H1 (cell line): Measurements from ENCODE around the gene PHACTR1. TPM values are rescaled to one million over a fixed set of nuclear protein-coding genes. Genes with fewer than 3 reads are reported as not detected.

Experiments
- CHD7 ChIP-seq: fragments of 300-600 bp; sonication (generic); IDR thresholded peaks from 2 replicates; pipeline ENCODE4 v1.7.1; 2012; ENCODE audit warnings: low read length, moderate library complexity, mild to moderate bottlenecking, inconsistent platforms; ENCODE audit not compliant: insufficient replicate concordance
- E2F6 ChIP-seq: IDR thresholded peaks from 2 replicates; pipeline ENCODE4 v1.6.1; 2012; ENCODE audit warnings: inconsistent platforms
- NRF1 ChIP-seq: IDR thresholded peaks from 2 replicates; pipeline ENCODE4 v1.6.1; 2011; ENCODE audit warnings: mild to moderate bottlenecking, low read depth, low read length, improper control_type of control experiment
- POLR2AphosphoS5 ChIP-seq: IDR thresholded peaks from 2 replicates; pipeline ENCODE4 v1.6.1; 2011; ENCODE audit warnings: low read depth, low read length
- TBP ChIP-seq: IDR thresholded peaks from 2 replicates; pipeline ENCODE4 v1.6.1; 2011; ENCODE audit warnings: low read depth, low read length, improper control_type of control experiment
- polyA plus RNA-seq, 7 experiments: library from polyadenylated mRNA; depleted of rRNA in 3 of 7; stranded (reverse) in 5 of 7; unstranded in 2 of 7; fragments of >200 nt in 5 of 7; fragments of 200-250 nt in 2 of 7; gene quantifications; 1 replicate in 5 of 7; 2 replicates in 1 of 7; 4 replicates in 1 of 7; pipeline versions ENCODE4 v1.2.1 to v1.2.3, GENCODE V29; 2011 to 2013; ENCODE audit warnings: missing spikeins in 2 of 7, mixed read lengths in 2 of 7
- total RNA-seq: library from RNA; stranded (reverse); fragmentation: NEBNext Ultra II Directional; extraction: Animal tissue kit (Norgen Biotek cat#: 25700); gene quantifications from 2 replicates; pipeline ENCODE4 v1.2.1, GENCODE V29; 2021

The PHACTR1 gene
- total and polyA plus RNA-seq, 2 of the 8 experiments (the other 6 are each of a cell fraction or from before 2014, with no cell fraction given): 3.9 to 17.1 TPM

- TF ChIP-seq NRF1: no peak
- no peak for TF ChIP-seq POLR2AphosphoS5
- no peak for TF ChIP-seq CHD7
- no peak for TF ChIP-seq E2F6
- no peak for TF ChIP-seq TBP
Observed at GRCh38 chr6:12891595-12891994, 175.0 kb downstream of the PHACTR1 start (continued).
